GM19099 (cell line): Measurements from ENCODE around the gene SMOC2.

Experiments
- POLR2A ChIP-seq: IDR thresholded peaks from 3 replicates; pipeline ENCODE4 v1.6.1; 2011; ENCODE audit warnings: low read depth; ENCODE audit not compliant: insufficient read length; ENCODE audit errors: extremely low read depth

Gene SMOC2

DNA sequence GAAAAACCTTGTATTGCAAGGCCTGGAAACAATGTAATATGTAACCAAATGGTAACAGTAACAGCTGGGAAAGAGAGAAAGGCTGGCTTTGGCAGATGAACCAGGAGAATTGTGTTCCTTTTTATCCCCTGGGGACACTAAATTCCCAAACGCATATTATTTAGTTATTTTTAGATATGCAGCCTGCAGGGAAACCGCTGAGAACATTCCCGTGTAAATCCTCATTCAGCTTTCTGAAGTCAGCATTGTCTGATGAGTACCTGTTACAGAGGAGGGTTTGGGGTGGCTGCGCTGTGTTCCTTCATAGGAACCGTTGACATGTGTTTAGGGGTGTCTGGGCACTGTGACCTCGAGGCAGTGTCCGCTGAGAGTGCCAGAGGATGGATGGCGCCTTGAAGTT, 101.3 kb downstream of the SMOC2 start:
- no peak for TF ChIP-seq POLR2A

GRCh38 chr6:168545428-168545827, 104.4 kb downstream of the SMOC2 start:
- TF ChIP-seq POLR2A = no peak

- TF ChIP-seq POLR2A = no peak
Observed at GRCh38 chr6:168546151-168546550, 105.2 kb downstream of the SMOC2 start.

DNA sequence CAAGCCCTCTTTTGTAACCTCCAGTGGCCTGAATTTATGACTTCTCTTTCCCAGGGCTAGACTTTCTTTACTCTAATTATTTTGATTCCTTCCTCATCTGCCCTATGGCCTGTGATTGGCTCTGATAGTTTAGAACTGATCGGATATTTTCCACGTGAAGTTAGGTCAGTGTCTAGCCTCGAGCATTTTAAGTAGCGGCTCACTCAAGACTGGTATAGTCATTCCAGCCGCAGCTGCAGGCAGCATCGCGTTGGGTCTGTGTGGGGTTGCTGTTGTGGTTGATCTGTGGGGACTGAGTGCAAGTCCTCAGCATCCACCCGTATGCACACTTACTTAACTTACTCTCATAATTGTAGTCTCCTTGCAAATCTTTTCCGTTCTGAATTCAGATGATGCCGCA, 105.7 kb downstream of the SMOC2 start:
- no peak for TF ChIP-seq POLR2A

- no peak for TF ChIP-seq POLR2A
Observed at GRCh38 chr6:168550326-168550725, 109.3 kb downstream of the SMOC2 start.

DNA sequence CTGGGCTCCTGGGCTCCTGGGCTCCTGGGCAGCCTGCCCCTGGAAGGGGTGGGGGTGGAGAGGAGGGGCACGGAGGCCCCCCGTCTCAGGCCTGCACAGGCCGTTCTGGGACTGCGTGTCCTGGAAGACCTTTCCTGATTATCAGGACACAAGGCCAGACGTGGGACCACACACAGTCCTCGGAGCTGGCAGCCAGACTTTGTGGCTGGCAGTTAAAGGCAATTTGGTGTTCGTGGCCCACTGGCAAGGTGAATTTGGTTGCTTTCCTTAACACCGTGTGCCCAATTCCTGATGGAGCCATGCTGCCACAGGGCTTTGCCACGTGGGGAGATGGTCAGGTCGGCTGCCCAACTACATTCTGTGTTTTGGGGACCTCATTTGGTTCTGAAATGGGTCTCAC, 113.5 kb downstream of the SMOC2 start:
- TF ChIP-seq POLR2A = no peak

GRCh38 chr6:168554898-168555617, 114.1 kb downstream of the SMOC2 start:
- TF ChIP-seq POLR2A = no peak

GRCh38 chr6:168555618-168556273, 114.8 kb downstream of the SMOC2 start:
- TF ChIP-seq POLR2A = no peak

DNA sequence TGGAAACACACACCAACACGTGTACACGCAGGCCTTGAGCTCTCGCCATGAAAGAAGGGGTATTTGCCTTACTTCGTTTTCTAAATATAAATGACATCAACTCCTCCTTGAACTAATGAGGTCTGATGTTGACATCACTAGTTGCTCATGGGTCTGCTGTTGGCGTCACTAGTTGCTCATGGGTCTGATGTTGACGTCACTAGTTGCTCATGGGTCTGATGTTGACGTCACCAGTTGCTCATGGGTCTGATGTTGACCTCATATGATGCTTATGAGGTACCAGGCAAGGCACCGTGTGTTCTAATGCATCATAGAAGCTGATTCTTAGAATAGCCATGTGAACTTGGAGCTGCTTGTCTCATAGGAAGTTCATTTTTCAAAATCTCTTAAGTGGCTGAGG, 116.5 kb downstream of the SMOC2 start:
- no peak for TF ChIP-seq POLR2A

GRCh38 chr6:168558686-168559085, 117.7 kb downstream of the SMOC2 start:
- no peak for TF ChIP-seq POLR2A

DNA sequence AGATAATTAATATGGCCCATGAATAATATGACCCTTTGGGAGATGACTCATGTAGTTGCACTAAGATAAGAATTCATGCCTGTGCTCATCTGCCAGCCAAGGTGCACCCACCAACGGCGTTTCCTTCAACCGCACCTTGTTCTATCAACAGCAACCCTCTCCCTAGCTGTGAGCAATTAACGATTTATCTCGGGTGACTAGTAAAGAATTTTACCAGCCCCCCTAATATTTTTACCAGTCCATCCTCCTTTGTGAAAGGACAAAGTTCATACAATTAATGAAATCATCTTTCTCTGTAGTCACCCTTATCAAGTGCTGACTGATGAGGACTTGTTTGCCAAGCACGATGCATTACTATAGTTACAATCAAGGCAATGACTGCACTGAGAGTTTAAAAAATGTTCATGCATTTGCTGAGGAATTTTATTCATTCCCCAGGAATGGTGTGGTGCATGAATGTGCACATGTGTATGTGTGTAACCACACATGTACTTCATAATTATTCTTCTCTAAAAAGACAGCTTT, 118.7 kb downstream of the SMOC2 start:
- no peak for TF ChIP-seq POLR2A

DNA sequence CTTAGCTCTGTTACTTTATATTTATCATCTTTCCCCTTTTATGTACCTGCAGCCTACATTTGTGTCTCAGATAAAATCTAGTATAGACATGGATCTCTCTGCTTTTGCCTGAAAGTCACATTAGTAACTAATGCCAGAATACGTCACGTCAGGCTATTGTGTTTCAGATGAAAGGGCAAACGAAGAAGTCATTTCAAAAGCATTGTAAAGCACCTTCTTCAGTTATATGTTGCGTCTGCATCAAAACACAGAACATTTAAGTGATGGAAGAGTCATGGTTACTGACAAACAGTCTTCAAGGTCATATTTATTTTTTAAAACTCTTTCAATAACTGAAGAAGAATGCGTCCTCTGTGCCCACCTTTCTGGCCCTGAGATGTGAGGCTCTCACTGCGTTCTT, 119.1 kb downstream of the SMOC2 start:
- TF ChIP-seq POLR2A = no peak

DNA sequence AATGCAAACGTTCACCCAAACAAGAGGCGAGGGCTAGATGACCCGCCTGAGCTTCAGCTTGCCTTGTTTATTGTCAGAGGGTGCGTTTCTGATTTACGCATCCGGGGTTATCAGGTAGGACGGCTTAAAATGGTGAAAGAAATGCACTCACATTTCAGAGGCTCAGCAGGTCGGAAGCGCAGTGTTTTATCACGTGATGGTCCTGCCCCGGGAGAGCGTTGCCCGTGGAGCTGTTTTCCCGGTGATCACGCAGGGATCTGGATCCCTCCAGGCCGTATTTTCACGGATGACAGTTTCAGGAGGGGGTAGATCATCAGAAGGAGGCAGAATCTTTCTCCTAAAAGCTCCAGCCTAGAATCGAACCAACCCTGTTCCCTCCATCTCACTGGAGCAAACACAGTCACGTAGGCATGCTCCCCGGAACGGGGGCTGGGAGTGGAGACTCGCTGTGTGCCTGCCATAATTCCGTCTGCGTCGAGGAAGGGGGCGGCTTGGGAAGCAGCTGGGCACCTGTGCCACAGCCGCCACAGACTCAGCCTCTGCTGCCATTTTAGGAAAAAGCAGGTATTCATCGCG, 121.7 kb downstream of the SMOC2 start:
- TF ChIP-seq POLR2A = no peak

DNA sequence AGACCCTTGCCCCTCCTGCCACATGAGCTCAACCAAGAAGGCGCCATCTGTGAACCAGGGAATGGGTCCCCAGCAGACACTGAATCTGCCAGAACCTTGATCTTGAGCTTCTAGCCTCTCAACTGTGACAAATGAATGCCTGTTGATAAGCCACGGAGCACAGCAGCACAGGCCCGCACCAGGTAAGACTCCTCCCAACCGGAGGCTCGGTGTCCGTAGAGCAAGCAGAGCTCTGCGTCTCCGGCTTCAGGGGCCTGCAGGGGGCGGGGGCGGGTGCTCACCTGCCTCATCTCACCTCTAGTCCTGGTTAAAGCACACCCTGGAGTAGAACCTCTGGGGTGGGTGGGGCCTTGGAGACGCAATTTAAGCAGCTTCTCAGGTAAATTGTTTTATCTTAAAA, 122.7 kb downstream of the SMOC2 start:
- no peak for TF ChIP-seq POLR2A

DNA sequence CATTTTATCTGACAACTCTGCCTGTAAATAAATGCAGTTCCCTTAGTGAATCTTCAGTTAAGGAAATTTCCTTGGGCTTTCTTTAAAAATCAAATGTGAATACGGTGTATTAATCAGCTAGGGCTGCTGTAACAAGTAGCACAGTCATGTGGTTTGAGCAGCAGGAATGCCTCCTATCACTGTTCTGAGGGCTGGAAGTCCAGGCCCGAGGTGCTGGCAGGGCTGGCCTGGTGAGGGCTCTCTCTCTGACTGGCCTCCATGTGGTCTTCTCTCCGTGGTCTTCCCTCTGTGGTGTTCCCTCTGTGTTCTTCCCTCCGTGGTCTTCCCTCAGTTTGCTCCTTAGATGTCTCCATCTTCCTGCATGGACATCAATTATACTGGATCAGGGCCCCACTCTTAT, 124.1 kb downstream of the SMOC2 start:
- no peak for TF ChIP-seq POLR2A

- TF ChIP-seq POLR2A = no peak
Observed at GRCh38 chr6:168570211-168570610, 129.2 kb downstream of the SMOC2 start.
